Left renal pelvis (tissue), 4 donors: ENCODE measurements around the gene GRID1. TPM values are rescaled to one million over a fixed set of nuclear protein-coding genes. Genes with fewer than 3 reads are reported as not detected.

Experiments used
- DNase-seq, 4 donors: peaks; one replicate each; pipeline ENCODE4 v3.0.0-alpha.2; 2013; ENCODE audit warnings: low read depth in 4 of 4, low spot score in 3 of 4
- polyA plus RNA-seq, 4 donors: library from polyadenylated mRNA; unstranded; fragments of 120-200 nt; gene quantifications; one replicate each; pipeline ENCODE4 v1.2.1, GENCODE V29; 2013; ENCODE audit not compliant: insufficient read length in 4 of 4

Gene GRID1
- polyA plus RNA-seq, 4 donors: 1.6 to 5.4 (median 1.9) TPM

- no peak for DNase-seq
These were observed 442.1 kb downstream of the GRID1 start for GRCh38 chr10:85924382-85925102.

DNA sequence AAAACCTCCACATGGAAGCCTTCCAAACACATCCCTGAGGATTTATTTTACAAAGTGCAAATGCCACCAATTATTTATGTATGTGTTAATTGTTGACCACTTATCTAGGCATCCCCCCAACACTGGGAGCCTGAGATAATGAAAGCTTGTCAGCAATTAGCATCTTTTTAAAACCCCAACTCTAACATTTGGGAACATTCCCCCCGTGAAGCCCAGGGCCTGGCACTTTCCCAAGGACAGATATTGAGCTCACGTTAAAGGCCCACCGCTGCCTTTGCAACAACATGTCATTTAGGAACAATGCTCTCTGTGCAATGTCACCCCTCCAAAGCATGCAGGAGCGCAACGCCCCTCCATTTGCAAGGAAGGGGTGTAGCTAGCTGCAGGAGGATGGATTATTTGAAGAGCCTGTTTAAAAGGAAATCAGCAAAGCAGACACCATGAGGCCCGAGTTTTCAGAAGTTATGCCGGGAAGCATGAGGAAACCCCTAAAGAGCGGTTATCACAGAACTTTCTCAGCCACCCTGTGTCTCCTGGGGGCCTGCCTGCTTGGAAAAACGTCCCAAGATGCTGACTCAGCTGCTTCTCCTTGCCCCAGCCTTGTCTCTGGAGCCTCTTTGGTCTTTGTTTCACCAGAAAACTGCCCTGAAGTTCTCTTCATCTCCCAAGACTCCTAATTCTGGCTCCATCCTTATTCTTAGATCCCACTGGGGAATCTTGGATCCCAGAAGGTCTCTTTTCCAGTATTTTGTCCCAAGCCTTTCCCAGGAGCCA, 444.1 kb downstream of the GRID1 start:
- no peak for DNase-seq

GRCh38 chr10:85921789-85922188, 444.8 kb downstream of the GRID1 start:
- DNase-seq: no peak

DNA sequence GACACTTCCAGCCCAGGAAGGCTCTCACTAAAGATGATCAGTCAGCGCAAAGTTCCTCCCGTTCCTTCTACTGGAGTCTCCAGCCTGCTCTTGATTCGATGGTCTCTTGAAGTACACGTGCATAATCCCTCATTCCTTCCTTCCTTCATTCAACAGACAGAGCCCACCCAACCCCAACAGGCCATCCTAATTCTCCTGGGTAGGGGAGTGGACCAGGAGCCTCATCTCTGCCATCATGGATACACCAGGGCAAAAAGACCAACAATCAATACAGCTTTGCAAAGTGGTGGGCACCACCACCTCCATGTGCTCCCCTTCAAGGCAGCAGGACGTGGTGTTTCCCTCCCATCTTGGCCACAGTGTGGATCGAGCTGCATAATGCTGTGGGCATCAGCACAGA, 446.3 kb downstream of the GRID1 start:
- DNase-seq: no peak

GRCh38 chr10:85919491-85920021, 447.0 kb downstream of the GRID1 start:
- no peak for DNase-seq

DNA sequence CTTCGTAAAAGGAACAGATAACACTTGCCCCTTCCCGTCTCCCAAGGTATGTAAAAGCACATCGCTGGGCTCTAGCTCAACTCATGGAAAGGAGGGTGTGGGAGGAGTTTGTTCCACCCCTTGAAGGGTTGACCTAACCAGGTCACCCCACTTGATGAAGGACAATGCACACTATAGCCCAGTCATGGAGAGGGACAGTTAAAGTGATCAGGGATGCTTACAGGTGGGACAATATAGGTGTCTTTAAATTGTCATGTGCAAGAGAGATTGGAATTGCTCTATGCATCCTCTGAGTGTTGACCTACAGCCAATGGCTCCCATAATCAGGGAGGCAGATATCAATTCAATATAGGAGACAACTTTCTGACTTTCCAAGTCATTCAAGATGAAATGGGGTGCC, 448.2 kb downstream of the GRID1 start:
- no peak for DNase-seq

DNA sequence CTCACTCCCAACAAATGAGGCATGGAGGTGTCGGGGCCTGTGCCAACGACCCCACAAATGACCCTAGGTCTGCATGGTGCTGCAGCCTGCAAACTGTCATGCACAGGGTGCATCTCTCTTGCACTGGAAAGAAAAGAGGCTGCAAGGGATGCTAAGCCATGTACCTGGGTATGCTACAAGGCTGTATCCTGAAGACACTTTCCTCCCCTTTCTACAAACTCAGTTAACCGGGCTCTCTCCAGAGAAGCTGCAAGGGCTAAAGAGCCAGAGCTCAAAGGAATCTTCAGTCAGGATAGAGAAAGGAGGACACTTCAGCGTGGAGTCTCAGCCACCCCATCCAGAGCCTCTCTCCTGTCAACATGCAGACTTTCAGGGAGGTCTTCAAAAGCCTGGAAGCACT, 449.0 kb downstream of the GRID1 start:
- no peak for DNase-seq

GRCh38 chr10:85916994-85917573, 449.5 kb downstream of the GRID1 start:
- no peak for DNase-seq

DNA sequence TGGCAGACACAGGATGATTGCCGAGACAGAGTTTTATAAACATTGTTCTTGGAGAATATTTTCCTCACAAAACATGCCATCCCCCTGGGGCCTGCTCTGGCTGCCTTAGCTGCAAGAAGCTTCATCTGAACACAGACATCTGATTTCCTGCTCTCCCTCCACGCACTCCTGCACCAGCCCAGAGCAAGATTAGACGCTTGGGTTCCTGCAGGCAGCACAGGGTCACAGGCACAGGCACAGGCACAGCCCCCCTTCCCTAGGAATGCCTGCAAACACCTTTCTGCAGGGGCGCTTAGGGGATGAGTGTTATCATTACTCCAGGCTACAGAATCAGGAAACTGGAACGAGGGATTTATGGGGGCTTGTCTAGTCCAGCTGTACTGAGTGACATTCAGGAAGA, 450.3 kb downstream of the GRID1 start:
- DNase-seq: no peak

GRCh38 chr10:85915245-85915846, 451.2 kb downstream of the GRID1 start:
- no peak for DNase-seq

DNA sequence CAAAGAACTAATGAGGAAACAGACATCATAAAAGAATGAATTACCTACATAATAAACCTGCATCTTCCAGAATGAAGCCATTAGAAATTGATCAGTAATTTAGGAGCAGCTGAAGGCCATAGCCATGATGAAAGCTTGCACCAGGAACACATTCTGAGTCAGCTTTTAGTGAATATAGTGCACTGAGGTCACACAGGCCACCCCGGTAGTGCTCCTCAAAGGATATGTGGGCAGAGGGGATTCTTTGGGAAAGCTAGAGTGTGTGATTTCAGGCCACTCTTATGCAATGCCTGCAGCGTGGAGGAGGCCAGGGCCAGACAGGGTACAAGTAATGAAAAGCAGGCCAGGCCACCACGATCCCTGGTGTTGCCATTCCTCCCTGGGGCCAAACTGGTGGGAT, 451.9 kb downstream of the GRID1 start:
- DNase-seq: no peak

DNA sequence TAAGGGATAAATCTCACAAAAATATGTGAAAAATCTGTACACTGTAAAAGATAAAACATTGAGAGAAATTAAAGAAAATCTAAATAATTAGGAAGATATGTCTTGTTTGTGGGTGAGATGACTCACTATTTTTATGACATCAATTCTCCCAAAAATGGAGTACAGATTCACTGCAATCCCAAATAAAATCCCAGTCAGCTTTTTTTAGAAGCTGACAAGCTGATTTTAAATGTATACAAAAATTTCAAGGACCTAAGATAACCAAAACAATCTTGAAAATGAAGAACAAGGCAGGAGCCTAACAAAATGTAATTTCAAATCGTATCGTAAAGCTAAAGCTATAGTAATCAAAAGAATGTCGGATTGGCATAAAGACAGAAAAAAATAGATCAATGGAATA, 458.1 kb downstream of the GRID1 start:
- DNase-seq: no peak

DNA sequence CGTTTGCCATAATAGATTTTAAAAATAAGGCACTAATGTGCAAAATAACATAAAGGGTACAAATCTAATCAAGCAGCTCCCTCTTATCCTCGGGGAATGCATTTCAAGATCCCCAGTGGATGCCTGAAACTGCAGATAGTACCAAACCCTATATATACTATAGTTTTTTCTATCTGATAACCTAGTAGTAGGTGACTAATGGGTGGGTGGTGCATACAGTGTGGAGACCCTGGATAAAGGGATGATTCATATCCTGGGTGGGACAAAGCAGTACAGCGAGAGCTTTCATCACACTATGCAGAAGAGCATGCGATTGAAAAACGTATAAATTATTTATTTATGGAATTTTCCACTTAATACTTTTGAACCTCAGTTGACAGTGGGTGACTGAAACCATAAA, 464.5 kb downstream of the GRID1 start:
- DNase-seq: no peak

- no peak for DNase-seq
These were observed 465.0 kb downstream of the GRID1 start for GRCh38 chr10:85901599-85901998.

GRCh38 chr10:85900487-85900886, 466.1 kb downstream of the GRID1 start:
- DNase-seq: no peak

DNA sequence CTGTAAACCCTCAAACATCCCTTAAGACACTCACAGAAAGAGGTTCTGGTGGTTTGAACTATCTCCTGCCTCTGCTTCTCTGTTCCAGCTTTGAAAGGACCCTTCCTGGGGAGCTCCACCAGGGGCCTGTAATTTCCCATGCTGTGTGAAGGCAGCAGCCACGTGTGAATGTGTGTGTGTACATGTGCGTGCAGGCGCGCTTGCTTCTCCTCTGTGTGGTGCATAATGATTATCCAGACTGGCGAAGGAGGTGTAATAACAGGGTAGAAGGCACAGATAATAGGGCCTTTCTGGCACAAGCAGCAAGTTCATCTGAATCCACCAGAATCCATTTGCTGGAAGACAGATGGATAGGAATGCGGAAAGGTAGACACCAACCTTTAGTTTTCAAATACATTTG, 466.5 kb downstream of the GRID1 start:
- no peak for DNase-seq

GRCh38 chr10:85891472-85891871, 475.1 kb downstream of the GRID1 start:
- no peak for DNase-seq

GRCh38 chr10:85888559-85888958, 478.0 kb downstream of the GRID1 start:
- no peak for DNase-seq

- DNase-seq: no peak
These were observed 478.6 kb downstream of the GRID1 start for GRCh38 chr10:85888004-85888403.

DNA sequence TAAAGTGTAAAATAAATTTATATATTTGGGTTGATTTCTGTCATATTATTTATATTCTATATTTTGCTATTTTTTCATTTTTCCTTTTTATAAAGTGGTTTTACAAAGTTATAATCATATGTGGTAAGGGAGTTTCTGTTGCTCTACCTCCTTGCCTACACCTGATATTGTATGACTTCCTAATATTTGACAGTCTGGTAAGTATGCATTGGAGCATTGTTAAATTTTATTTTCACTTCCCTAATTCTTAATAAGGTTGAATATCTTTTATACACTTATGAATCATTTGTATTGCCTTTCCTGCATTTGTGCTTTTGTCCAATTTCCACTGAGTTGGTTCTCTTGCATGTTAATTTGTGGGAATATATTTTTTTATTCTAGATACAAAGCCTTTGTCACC, 492.4 kb downstream of the GRID1 start:
- no peak for DNase-seq

GRCh38 chr10:85873063-85873462, 493.5 kb downstream of the GRID1 start:
- DNase-seq: no peak
